Raji (cell line): ENCODE measurements around the gene MFN2.

ENCODE experiments used
- POLR2A ChIP-seq: IDR thresholded peaks from 2 replicates; pipeline ENCODE4 v1.6.1; 2011; ENCODE audit warnings: low read depth, low read length, control low read depth; ENCODE audit not compliant: insufficient read depth

The MFN2 gene

DNA sequence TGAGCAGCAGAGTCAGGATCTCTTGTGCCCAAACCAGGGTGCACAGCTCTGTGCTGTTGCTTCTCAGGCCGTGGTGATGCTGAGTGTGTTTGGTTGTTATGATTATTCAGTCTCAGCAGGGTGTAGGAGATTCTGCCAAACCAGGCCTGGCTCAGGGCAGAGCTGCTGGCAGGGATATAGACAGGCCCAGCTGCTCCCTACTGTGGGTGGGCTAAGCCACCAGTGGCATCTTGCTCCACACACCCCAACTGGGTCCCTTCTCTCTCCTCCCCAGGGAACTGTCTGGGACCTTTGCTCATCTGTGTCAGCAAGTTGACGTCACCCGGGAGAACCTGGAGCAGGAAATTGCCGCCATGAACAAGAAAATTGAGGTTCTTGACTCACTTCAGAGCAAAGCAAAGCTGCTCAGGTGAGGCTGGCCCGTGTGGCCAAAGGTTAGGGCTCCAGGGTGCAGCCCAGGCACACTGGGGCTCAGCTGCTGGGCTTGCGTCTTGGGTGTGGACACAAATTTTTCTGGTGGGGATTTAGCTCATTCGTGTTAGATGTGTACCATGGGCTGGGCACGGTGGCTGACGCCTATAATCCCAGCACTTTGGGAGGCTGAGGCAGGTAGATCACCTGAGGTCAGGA lies 29.2 kb downstream of the MFN2 start:
- no peak for TF ChIP-seq POLR2A

DNA sequence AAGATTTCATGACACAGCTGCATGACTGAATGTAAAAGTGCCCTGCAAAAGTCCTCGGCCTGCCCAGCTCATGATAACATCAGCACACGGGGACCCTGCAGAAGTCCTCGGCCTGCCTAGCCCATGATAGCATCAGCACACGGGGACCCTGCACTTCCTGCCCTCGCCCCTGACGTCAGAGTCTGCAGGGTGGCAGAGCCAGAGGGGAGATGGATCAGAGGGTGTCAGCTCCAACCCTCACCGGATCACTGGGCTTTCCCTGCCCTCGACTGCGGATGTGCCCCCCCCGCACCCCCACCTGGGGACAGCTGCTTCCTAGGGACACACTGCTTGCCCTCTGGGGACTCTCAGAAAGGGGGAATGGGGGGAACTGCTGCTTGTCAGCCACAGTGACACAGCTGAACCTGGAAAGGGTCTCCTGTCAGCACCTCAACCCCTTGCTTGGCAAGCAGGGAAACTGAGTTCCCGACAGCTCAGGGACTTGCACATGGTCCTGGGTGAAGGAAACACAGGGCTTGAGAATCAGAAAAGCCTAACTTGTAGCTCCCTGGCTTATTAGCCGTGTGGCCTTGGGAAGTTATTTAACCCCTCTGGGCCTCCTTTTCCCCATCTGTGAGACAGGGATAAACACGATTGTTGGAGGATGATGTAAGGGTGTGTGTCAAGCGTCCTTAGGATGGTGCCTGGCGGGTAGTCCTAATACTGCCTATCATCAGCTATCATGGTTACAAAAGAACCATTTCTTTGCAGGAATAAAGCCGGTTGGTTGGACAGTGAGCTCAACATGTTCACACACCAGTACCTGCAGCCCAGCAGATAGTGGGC lies 30.7 kb downstream of the MFN2 start:
- no peak for TF ChIP-seq POLR2A

DNA sequence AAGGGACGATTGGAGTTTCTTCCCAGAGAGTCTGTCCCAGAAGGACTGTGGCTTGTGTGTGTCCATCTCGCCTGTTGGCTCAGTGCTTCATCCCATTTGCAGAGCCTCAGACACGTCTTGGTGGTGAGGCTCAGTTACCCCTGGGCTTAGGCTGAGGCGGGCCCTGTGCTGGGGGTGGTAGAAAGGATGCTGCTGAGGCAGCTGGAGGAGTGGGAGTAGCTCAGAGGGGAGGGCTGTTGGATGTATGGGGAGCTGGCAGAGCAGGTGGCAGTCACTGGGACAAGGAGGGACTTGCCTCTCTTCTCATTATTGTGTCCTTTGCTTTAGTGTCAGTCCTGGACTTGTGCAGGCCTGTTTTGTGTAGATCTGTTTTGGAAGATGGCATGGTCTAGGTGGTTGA lies 31.8 kb downstream of the MFN2 start:
- no peak for TF ChIP-seq POLR2A

GRCh38 chr1:12012560-12013316 lies 32.5 kb downstream of the MFN2 start:
- no peak for TF ChIP-seq POLR2A

DNA sequence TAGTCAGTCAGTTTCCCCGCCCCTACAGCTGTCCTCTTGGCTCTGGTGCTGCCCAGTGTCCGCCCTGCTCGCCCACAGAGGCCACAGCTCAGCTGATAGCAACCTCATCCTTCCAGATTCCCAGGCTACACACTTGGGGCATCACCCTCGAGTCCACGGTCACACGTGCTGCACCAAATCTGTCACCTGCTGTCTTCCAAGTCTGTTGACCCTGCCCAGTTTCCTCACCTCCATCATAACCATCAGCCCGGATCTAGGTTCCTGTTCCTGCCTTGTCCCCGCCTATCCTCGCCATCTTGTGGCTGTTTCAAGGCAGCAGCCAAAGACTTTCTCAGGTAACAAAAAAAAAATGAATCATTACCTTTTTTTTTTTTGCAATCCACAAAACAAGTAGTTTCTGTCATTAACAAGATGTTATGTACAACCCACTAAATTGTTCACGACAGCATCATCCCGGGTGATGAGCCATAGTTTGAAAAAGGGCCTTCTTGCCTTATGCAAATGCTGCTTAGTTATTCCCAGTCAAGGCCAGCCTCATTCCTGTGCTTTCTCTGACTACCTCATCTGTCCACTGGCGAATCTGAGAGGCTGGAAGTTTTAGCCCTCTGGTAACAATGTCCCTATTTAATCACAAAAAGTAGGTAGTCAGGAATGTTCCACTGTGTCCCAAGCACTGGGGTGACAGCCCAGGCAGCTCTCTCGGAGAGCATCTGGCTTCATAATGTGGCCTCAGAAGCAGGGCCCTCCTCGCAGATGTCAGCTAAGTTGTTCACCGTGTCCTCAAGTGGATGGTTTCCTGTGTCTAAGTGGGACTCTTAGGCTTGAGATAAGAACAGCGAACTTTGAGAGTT lies 34.1 kb downstream of the MFN2 start:
- TF ChIP-seq POLR2A, result no peak

- TF ChIP-seq POLR2A, result no peak
Observed at GRCh38 chr1:12015001-12015491, 34.8 kb downstream of the MFN2 start.

GRCh38 chr1:12015499-12015898 lies 35.3 kb downstream of the MFN2 start:
- no peak for TF ChIP-seq POLR2A

- no peak for TF ChIP-seq POLR2A
Observed at GRCh38 chr1:12016182-12016581, 35.9 kb downstream of the MFN2 start.

GRCh38 chr1:12019858-12020509 lies 39.7 kb downstream of the MFN2 start:
- TF ChIP-seq POLR2A, result no peak; the same call in 1 of the 2 replicates

- TF ChIP-seq POLR2A, result no peak
Observed at GRCh38 chr1:12021616-12022015, 41.4 kb downstream of the MFN2 start.

GRCh38 chr1:12022036-12022435 lies 41.8 kb downstream of the MFN2 start:
- no peak for TF ChIP-seq POLR2A

- TF ChIP-seq POLR2A, result no peak
Observed at GRCh38 chr1:12026586-12026985, 46.3 kb downstream of the MFN2 start.

GRCh38 chr1:12028248-12028647 lies 48.0 kb downstream of the MFN2 start:
- TF ChIP-seq POLR2A, result no peak

DNA sequence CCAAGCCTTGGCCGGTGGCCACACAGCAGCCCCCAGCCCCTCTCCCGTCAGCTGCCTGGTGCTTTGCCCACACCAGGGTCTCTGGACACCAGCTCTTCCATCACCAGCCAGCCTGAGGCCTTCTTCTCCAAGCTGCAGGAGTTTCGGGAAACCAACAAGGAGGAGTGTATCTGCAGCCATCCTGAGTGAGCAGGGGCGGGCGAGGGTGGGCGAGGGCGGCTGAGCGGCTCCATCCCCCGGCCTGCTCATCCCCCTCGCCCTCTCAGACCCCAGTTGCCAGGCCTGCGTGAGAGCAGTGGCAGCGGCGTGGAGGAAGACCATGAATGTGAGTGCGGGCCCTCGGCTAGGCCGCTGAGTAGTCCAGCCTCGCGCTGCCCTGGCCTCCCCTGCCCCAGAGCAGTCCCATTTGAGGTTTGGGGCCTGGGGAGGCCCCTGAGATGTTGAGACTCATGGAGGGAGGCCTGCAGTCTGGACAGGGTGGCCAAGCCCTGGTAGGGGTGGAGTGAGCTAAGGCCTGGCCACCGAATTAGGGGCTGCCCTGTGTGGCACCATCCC lies 48.8 kb downstream of the MFN2 start:
- no peak for TF ChIP-seq POLR2A
